ENCODE measurements around the gene ALOX5AP. TPM values are rescaled to one million over a fixed set of nuclear protein-coding genes. Genes with fewer than 3 reads are reported as not detected.

The ALOX5AP gene
- total and polyA plus RNA-seq, 4 donors = 3.5 to 6.7 (median 4.1) TPM

GRCh38 chr13:30791354-30792001, 56.1 kb downstream of the ALOX5AP start:
- DNase-seq (ENCODE audit: low spot score) = no peak
- H3K27ac ChIP-seq (ENCODE audit: low read depth in 1 of 2, low read length in 2 of 2) = no peak overlapping the region
- peaks cover 0 to 11% (median 5%) of the 10 kb centered on the region in 4 donors for H3K4me1 ChIP-seq (ENCODE audit: control insufficient read depth in 4 of 4, insufficient read depth in 4 of 4, low read length in 3 of 4)
- 91% methylated on average over 11 of the region's 11 CpGs for WGBS
- TF ChIP-seq CTCF (IDR thresholded peaks at IDR 0.05; ENCODE audit: low read depth, low read length, missing input control) (no peak), HNF4G (IDR thresholded peaks at IDR 0.05) (no peak), JUND (IDR thresholded peaks at IDR 0.05) (no peak), FOXA1 (IDR thresholded peaks at IDR 0.05) (no peak), REST (IDR thresholded peaks at IDR 0.05) (no peak), SP1 (IDR thresholded peaks at IDR 0.05) (no peak), MAX (IDR thresholded peaks at IDR 0.05) (no peak), NR2F2 (IDR thresholded peaks at IDR 0.05) (no peak), ZBTB33 (IDR thresholded peaks at IDR 0.05) (no peak), GABPA (IDR thresholded peaks at IDR 0.05 in 1 of 2, conservative IDR thresholded peaks at IDR 0.05 in 1 of 2) (no peak), EGR1 (IDR thresholded peaks at IDR 0.05; ENCODE audit: low read depth in 2 of 2) (no peak), FOXA2 (IDR thresholded peaks at IDR 0.05) (no peak), RXRA (IDR thresholded peaks at IDR 0.05) (no peak), TAF1 (conservative IDR thresholded peaks at IDR 0.05) (no peak)
- H3K9me3 ChIP-seq (ENCODE audit: control insufficient read depth in 4 of 4, low read length in 3 of 4) = no peaks in the 10 kb centered on the region
- H3K36me3 ChIP-seq (ENCODE audit: control insufficient read depth in 4 of 4, insufficient read depth in 3 of 4, low read depth in 1 of 4, low read length in 3 of 4) = no peaks in the 10 kb centered on the region
- no peak overlapping the region for H3K4me3 ChIP-seq (ENCODE audit: low read depth in 1 of 3, low read length in 3 of 3)
- no peak overlapping the region for H3K9ac ChIP-seq (ENCODE audit: low read depth in 1 of 2, low read length in 2 of 2)
- H3K27me3 ChIP-seq (ENCODE audit: control insufficient read depth in 4 of 4, insufficient read depth in 4 of 4, low read length in 3 of 4) = no peaks in the 10 kb centered on the region

- Histone ChIP-seq H3K9ac (ENCODE audit: low read depth in 1 of 2, low read length in 2 of 2) (no peak overlapping the region), H3K9me3 (ENCODE audit: control insufficient read depth in 4 of 4, low read length in 3 of 4) (no peaks in the 10 kb centered on the region), H3K4me1 (ENCODE audit: control insufficient read depth in 4 of 4, insufficient read depth in 4 of 4, low read length in 3 of 4) (peaks cover 0 to 18% (median 8%) of the 10 kb centered on the region in 4 donors), H3K27ac (ENCODE audit: low read depth in 1 of 2, low read length in 2 of 2) (no peak overlapping the region), H3K27me3 (ENCODE audit: control insufficient read depth in 4 of 4, insufficient read depth in 4 of 4, low read length in 3 of 4) (no peaks in the 10 kb centered on the region), H3K4me3 (ENCODE audit: low read depth in 1 of 3, low read length in 3 of 3) (no peak overlapping the region), H3K36me3 (ENCODE audit: control insufficient read depth in 4 of 4, insufficient read depth in 3 of 4, low read depth in 1 of 4, low read length in 3 of 4) (no peaks in the 10 kb centered on the region)
- no peak for DNase-seq (ENCODE audit: low spot score)
- 43% methylated on average over 12 of the region's 12 CpGs for whole genome bisulfite sequencing
- TF ChIP-seq HNF4G (IDR thresholded peaks at IDR 0.05) (no peak), ZBTB33 (IDR thresholded peaks at IDR 0.05) (no peak), FOXA2 (IDR thresholded peaks at IDR 0.05) (no peak), RXRA (IDR thresholded peaks at IDR 0.05) (peak in 1 of 2 donors; percentile 68), ATF3 (IDR thresholded peaks at IDR 0.05) (no peak), TAF1 (conservative IDR thresholded peaks at IDR 0.05) (no peak), CTCF (IDR thresholded peaks at IDR 0.05; ENCODE audit: low read depth, low read length, missing input control) (no peak), EGR1 (IDR thresholded peaks at IDR 0.05; ENCODE audit: low read depth in 2 of 2) (no peak), NR2F2 (IDR thresholded peaks at IDR 0.05) (peak; percentile 74), FOXA1 (IDR thresholded peaks at IDR 0.05) (no peak), GABPA (IDR thresholded peaks at IDR 0.05 in 1 of 2, conservative IDR thresholded peaks at IDR 0.05 in 1 of 2) (no peak), YY1 (IDR thresholded peaks at IDR 0.05) (peak; percentile 27), HNF4A (conservative IDR thresholded peaks at IDR 0.05) (peak in 1 of 2 donors; percentile 14)
These were observed 57.1 kb downstream of the ALOX5AP start for GRCh38 chr13:30792285-30793000.

Data from liver (tissue), 9 donors.